Cerebellar cortex (tissue), 1 donor: ENCODE measurements around the gene SLC4A2.
"Not testable (repeated sequence)": the region's sequence is repeated elsewhere in the genome, so short reads cannot be mapped to it uniquely, and the experiment has no call there.

Experiments used
- DNase-seq: peaks from one replicate; pipeline ENCODE4 v3.0.0-alpha.2; 2015; ENCODE audit warnings: low spot score

SLC4A2 gene, protein sequence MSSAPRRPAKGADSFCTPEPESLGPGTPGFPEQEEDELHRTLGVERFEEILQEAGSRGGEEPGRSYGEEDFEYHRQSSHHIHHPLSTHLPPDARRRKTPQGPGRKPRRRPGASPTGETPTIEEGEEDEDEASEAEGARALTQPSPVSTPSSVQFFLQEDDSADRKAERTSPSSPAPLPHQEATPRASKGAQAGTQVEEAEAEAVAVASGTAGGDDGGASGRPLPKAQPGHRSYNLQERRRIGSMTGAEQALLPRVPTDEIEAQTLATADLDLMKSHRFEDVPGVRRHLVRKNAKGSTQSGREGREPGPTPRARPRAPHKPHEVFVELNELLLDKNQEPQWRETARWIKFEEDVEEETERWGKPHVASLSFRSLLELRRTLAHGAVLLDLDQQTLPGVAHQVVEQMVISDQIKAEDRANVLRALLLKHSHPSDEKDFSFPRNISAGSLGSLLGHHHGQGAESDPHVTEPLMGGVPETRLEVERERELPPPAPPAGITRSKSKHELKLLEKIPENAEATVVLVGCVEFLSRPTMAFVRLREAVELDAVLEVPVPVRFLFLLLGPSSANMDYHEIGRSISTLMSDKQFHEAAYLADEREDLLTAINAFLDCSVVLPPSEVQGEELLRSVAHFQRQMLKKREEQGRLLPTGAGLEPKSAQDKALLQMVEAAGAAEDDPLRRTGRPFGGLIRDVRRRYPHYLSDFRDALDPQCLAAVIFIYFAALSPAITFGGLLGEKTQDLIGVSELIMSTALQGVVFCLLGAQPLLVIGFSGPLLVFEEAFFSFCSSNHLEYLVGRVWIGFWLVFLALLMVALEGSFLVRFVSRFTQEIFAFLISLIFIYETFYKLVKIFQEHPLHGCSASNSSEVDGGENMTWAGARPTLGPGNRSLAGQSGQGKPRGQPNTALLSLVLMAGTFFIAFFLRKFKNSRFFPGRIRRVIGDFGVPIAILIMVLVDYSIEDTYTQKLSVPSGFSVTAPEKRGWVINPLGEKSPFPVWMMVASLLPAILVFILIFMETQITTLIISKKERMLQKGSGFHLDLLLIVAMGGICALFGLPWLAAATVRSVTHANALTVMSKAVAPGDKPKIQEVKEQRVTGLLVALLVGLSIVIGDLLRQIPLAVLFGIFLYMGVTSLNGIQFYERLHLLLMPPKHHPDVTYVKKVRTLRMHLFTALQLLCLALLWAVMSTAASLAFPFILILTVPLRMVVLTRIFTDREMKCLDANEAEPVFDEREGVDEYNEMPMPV

DNA sequence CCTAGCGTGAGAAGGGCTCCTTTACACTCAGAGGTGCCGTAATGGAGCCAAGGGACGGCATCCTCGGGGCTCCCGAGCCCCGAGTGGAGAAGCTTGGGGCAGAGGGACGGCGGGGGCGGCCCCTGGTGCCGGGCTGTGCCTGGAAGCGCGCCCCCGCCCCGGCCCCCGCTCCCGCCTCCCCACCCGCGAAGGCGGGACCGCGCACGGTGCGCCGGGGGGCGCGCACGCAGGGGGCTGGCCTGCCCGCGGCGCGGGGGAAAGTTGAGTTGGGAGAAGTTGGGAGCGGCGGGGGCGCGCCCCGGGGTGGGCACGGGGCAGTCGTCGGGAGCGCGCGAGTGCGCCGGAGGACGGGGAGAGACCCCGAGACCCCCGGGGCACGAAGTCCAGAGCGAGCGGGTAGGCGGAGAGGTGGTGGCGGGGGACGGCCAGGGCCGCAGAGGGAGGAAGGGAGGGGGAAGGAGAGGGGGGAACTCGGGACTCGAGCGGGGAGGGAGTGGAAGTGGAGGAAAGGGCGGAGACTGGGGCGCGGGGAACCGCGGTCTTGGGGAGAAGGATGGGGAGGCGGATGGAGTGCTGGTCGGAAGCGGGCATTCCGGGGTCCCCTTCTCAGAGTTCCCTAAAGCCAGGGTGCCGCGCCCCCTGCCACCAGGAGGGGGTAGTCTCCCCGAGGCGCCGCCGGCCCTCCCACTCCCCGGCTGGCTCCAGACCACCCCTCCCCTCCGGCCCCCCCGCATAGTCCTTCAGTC is at the start of gene SLC4A2:
SLC4A2 (plus strand) TSS at position 223 of the 746 bp plus-strand sequence. CDS start 2,399 bp downstream, outside the sequence.
- peak; percentile 53 for DNase-seq

DNA sequence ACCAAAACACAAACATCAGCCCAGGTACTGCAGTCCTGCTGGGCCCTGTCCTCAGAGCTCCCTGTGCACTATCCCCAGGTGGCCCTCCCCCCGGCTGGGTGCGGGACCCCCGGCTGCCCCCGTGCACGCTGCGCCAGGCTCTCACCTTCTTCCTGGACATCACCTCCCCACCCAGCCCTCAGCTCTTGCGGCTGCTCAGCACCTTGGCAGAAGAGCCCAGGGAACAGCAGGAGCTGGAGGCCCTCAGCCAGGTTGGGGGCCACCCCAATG is 49.4 kb upstream of the SLC4A2 start:
- no peak for DNase-seq

DNA sequence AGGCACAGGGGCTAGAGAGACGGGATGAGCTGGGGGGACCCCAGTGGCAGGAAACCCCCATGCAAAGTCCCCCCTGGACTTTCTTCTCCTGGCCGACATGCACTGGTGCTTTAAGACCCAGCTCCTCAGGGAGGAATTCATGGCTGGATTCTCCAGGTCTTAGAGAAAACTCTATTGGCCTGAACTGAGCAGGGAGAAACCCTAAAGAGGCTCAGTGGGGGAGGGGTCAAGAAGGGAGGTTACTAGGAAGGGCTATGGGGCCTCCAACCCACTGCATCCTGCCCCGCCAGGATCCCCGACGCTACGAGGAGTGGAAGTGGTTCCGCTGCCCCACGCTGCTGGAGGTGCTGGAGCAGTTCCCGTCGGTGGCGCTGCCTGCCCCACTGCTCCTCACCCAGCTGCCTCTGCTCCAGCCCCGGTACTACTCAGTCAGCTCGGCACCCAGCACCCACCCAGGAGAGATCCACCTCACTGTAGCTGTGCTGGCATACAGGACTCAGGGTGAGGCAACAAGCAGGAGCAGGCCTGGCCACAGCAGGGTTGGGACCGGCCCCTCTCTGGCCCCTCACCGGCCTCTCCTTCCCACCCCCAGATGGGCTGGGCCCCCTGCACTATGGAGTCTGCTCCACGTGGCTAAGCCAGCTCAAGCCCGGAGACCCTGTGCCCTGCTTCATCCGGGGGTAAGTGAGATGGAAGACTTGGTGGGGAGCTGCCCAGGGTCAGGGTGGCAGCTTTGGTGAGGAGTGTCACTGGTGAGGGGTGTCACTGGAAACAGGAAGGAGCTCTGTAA is 48.9 kb upstream of the SLC4A2 start:
- DNase-seq = peak; percentile 80

DNA sequence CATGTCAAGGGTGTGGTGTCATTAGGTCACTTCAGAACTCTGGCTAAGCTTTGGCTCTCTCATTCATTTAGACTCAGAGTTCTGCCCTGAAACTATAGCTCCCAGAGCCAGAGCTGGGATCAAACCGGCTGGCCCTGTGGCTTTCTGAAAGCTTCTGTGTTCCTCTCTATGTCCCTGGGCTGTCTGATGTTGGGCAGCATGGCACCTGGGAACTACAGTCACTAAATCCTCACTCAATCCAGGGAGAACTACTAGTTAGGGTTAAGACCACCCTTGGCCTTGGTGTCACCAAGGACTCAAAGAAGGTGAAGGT is 48.3 kb upstream of the SLC4A2 start:
- no peak for DNase-seq

DNA sequence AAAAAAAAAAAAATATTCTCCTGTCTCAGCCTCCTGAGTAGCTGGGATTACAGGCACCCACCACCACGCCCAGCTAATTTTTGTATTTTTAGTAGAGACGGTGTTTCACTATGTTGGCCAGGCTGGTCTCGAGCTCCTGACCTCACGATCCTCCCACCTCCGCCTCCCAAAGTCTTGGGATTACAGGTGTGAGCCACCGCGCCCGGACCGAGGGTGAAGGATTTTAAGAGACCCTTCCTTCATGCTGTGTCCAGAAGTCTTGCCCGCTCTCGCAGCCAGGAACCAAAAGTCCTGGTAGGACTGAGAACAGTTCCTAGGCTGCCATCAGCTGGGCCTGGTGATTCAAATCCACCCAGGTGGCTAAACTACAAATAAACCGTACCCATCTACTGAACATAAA is 47.8 kb upstream of the SLC4A2 start:
- DNase-seq = not testable (repeated sequence)

DNA sequence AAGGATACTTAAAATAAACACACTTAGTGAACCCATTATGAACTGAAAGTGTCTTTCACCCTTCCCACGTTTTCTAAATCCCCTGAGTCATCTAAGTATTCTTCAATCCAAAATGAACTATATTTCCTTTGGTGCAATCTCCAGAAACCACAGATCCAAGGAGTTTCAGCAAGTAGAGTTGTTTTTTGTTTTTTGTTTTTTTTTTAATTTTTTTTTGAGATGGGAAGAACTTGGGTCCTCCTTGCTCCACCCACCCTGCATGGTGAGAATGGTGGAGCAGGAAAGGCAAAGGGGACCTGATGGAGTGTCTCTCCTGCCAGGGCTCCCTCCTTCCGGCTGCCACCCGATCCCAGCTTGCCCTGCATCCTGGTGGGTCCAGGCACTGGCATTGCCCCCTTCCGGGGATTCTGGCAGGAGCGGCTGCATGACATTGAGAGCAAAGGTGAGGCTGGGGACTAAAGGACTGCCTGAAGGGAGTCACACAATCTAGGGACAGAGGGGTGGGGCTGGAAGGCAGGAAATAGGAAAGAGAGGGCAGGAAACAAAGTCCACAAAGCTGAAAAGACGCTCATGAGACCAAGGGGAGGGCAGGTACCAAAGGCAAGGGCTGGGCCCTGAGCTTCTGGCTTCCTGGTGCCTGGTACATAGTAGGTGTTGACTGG is 47.2 kb upstream of the SLC4A2 start:
- no peak for DNase-seq

DNA sequence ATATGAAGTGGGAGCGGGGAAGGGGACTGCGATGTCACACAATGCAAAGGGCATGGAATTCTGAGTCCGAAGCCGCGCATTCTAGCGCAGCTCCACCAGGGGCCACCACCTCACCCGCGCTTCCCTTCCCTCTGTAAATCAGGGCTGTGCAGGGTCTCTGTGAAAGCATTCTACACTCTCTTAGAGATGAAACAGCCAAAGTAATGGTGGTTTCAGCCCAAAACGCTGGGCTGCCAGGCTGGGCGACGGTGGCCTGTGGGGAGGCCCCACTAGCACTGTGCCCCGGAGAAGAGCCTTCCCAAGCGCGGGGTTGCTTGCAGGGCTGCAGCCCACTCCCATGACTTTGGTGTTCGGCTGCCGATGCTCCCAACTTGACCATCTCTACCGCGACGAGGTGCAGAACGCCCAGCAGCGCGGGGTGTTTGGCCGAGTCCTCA is 46.5 kb upstream of the SLC4A2 start:
- peak; percentile 59 for DNase-seq

DNA sequence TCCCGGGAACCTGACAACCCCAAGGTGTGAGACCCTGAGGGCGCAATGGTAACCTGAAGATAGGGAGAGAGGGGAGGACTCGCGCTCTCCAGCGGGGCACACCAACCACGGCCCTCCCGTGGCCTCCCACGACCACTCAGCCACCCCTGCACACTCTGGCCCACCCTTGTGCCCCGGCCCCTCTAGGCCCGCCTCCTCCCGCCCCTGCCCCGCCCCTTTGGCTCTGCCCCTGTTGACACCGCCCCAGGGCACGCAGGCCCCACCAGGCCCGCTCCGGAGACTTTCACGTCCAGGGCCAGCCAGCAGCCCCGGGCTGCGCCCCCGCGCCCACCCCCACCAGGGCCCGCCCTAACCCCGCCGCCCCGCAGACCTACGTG is 46.0 kb upstream of the SLC4A2 start:
- DNase-seq = no peak

DNA sequence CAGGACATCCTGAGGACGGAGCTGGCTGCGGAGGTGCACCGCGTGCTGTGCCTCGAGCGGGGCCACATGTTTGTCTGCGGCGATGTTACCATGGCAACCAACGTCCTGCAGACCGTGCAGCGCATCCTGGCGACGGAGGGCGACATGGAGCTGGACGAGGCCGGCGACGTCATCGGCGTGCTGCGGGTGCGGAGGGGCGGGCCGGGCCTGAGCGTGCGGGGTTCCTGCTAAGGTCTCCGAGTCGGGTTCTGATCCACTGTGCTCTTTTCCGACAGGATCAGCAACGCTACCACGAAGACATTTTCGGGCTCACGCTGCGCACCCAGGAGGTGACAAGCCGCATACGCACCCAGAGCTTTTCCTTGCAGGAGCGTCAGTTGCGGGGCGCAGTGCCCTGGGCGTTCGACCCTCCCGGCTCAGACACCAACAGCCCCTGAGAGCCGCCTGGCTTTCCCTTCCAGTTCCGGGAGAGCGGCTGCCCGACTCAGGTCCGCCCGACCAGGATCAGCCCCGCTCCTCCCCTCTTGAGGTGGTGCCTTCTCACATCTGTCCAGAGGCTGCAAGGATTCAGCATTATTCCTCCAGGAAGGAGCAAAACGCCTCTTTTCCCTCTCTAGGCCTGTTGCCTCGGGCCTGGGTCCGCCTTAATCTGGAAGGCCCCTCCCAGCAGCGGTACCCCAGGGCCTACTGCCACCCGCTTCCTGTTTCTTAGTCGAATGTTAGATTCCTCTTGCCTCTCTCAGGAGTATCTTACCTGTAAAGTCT is 45.5 kb upstream of the SLC4A2 start:
- peak; percentile 74 for DNase-seq

DNA sequence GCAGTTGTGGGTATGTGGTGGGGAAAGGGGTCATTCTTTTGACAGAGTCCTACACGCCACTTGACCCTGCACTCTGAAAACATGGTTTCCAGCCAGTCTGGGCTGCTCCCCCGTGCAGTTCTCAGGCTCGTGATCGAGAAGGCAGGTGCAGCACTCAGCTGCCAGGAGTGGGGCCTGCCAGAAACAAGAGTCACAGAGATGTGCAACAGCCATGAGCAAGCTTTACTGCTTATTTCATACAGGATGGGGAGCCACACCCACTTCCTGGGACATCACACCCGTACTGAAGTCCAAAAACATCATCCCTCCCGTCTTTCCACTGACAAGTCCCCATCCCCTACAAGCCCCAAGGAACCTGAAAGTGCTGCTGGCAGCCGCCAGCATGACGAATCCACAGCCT is 44.4 kb upstream of the SLC4A2 start:
- DNase-seq = no peak

DNA sequence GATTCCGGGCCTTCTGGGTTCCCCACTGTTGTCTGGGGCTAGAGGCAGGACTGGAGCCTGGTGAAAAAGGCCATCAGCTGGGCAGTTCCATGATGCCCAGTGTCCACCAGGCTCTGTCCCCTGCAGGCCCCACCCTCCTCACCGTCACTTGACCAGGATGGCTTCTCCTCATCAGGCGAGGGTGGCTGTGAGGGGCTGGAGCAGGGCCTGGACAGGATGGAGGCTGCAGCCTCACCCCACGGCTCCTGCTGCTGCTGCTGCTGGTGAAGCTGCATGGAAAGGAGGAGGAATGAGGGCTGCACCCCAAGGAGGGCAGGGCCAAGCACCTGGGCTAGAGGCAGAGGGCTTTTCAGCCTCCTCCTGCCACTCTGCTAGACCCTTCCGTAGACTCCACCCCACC is 43.4 kb upstream of the SLC4A2 start:
- DNase-seq = no peak

DNA sequence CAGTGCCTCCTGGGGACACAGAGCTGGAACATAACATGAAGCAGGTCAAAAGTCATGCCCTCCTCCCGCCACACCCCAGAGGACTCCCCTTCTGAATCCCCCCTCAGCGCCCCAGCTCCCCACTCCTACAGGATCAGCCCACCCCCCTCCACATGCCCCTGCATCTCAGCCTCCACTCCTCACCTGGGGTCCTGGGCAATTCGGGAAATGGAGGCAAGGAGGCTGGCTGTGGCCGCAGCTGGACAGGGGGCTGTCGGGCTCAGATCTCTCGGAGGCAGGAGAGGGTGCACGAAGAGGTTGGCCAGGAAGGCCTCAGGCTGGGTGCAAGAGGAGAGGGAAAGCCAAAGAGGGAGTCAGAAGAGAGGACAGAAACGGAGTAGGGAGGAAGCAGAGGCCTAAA is 42.9 kb upstream of the SLC4A2 start:
- DNase-seq = no peak

DNA sequence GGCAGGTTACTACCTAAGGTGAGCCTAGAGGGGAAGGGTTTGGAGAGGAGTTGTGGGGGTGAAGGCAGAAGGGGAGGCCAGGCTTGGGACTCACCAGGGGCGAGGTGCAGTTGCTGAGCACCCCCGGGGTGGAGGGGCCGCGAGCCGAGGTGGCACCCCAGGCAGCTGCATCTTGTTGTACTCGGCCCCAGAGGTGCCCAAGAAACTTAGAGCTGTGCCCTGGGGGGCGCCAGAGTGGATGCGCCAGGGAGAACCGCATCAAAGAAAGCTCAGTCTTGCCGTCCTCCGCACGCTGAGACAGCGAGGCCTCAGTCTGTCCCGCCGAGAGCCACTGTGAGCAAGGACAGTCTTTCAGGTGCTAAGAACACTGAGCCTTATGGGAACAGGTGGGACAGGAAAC is 42.4 kb upstream of the SLC4A2 start:
- no peak for DNase-seq

DNA sequence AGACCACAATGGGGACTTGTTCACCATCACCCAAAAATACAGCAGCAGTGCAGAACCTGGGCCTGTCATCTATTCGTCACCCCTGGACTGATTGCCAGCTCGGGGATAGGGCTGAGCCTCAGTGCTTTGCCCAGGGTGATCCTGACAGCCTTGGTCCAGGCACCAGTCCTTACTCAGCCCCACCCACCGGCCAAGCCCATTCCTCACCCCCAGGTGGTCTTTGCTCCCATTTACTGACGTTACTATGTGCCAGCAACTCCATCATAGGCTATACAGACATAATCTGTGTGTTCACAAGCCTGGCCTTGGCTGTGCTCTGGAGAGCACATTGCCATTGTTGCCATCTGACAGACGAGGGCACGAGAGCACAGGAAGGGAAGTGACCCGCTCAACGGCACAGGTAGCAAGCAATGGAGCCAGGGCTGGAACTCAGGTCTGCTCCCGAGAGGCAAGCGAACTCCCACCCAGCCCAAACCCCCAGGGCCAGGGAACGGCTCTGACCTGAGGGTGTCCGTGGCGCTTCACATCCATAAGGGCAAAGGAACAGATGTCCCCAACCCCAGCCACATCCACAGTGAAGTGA is 41.9 kb upstream of the SLC4A2 start:
- DNase-seq = no peak

DNA sequence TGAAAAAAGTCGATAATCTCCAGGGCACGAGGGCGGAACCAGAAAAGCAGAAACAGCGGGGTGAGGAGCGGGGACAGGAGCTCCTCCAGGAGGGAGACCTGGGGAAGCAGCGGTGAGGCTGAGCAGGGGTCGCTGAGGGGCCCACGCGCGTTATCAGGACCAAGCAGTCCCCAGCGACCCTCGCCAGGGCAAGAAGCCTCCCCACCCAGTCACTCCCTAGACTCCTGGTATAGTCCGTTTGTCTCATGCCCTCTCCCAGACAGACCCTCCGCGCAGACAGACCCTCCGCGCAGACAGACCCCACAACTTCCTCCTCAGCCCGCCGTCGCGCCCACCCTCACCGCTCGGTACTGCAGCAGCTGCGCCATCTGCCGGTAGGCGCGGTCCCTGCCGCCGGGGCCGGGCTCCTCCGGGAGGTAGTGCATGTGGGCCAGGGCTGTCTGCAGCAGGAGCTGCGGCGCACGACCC is 41.4 kb upstream of the SLC4A2 start:
- DNase-seq = peak; percentile 47

DNA sequence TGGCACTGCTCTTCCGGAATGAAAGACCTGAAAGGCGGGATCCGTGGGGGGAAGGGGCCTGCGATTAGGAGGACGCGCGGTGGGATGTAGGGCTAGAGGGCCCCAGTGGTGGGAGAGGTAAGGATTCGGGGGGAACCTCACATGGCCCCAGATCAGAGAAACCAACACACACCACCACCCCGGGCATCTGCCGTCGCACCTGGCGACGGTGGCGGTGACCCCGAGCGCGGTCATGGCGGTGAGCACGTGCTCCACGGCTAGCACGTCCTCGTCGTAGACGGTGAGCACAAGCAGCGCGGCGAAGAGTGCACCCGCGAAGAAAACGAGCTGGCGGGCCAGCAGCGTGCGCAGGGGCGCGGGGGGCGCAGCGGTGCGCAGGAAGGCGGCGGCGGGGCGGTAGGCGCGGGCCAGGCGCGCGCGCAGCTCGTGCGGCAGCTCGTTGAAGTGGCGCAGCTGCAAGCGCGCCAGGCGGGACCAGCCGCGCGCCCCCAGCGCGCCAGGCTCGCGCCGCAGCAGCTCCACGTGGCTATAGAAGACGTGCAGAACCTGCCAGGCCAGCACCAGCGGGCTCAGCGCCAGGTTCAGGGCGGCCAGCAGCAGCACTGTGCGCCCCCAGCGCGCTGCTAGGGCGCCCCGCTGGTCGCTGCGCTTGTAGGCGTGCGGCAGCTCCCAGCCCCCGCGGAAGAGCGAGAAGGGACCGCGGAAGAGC is 40.8 kb upstream of the SLC4A2 start:
- DNase-seq = no peak

DNA sequence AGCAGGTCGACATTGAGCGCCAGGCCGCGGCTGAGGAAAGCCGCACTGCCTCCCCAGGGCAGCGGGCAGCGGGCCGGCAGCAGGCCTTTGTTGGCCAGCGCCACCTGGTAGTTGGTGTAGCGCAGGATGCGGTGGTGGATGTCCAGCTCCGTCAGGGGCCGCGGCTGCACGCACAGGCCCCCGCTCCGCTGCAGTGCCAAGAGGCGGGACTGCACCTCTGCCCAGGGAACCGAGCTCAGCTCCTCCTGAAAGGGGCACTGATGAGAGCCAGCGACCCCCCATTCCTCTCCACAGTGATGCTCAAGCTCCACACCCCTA is 40.3 kb upstream of the SLC4A2 start:
- DNase-seq = no peak

DNA sequence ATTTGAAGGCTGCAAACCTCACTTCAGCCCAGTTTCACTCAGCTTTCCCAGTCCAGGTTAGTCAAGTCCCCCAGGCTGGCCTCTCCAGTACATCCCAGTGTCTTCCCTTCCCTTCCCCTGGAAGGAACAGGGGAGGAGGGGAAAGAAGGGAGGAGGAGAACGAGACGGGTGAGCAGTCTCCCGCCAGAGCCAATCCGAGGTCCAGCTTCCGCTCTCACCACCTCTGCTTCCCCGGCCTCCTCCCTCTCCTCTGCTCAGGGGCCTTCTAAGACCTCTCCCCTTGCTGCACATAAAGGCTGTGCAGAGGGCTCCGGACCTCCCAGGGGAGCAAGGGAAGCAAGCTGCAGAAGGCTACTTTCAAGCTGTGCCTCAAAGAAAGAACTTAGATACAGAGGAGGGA is 39.2 kb upstream of the SLC4A2 start:
- DNase-seq = no peak

DNA sequence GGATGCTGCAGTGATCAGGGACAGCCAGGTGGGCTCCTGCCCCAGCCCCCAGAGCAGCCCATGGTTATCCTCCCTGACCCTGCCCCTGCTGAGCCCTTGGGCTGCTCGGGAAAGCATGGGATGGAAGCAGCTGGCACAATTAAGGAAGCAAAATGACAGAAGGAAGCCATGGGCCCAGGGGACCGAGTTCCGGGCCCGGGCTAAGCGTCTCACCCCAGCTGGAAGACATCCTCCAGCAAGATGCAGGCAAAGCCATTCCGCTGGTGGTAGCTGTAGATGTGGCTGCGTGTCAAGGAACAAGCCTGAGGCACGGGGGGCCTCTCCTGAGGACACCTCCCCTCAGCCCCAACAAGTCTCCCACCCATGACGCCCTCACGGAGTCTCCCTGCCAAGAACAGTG is 36.2 kb upstream of the SLC4A2 start:
- no peak for DNase-seq
